ENCODE measurements around the gene TRUB2. TPM values are rescaled to one million over a fixed set of nuclear protein-coding genes. Genes with fewer than 3 reads are reported as not detected.

TRUB2 gene
- total RNA-seq, 1 experiment from 2014 or later: 33.2 TPM

DNA sequence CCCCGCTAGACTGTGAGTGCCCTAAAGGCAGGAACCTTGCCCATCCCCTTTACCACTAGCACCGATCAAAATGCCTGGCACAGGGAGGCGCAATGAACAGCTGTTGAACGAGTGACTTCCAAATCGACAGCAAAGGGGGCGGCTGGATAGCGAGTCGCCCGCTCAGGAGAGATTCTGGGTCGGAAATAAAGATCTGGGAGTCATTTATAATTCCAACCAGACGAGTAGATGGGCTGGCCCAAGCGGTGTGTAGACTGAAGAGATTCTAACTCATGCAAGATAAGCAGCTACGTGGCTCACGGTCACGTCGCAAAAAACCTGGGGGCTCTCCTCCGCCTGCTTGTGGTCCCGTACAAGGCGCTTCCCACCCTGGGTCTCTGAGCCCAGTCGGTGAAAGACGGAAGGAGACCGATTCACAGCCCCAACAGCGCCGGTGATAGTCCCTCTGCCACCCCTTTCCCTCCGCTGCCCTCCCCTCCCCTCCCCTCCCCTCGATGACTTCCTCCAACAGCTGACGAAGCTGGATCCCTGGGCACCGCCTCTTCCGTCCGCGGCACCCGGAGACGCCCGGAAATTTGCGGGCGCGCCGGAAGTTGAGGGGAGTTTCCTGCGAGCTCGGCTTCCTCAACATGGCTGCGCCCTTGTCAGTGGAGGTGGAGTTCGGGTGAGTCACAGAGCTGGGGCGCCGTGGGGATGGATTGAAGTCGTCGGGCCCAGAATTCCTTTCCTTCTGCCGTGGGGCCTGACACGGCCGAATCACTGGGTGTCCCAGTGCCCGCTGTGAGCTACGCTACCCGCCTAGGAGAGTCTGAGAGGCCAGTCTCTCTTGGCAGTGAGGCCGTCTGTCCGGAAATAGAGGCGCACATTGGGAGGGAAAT is 48.7 kb upstream of the TRUB2 start, which contains the start of gene URM1 (continued):
- TF ChIP-seq ZNF121 (CRISPR knock-in tag; IDR thresholded peaks at IDR 0.05) (no peak), ETV6 (CRISPR knock-in tag; IDR thresholded peaks at IDR 0.05) (peak; percentile 78; the same call in 1 of the 2 replicates), RORB (CRISPR knock-in tag; IDR thresholded peaks at IDR 0.05) (no peak), GABPB1 (CRISPR knock-in tag; IDR thresholded peaks at IDR 0.05) (peak; percentile 5; the same call in 1 of the 2 replicates), FOXK1 (CRISPR knock-in tag; IDR thresholded peaks at IDR 0.05) (peak; percentile 74; the same call in 1 of the 2 replicates), ZNF232 (CRISPR knock-in tag; IDR thresholded peaks at IDR 0.05) (0 out of 2 replicates have a peak, but pooled peaks have one; percentile 38), ESRRA (CRISPR knock-in tag; IDR thresholded peaks at IDR 0.05; ENCODE audit: borderline replicate concordance) (no peak), ELF4 (CRISPR knock-in tag; IDR thresholded peaks at IDR 0.05; ENCODE audit: low read depth) (no peak), FOXJ3 (CRISPR knock-in tag; IDR thresholded peaks at IDR 0.05; ENCODE audit: borderline replicate concordance) (no peak)
- TF ChIP-seq, protein P1, sequence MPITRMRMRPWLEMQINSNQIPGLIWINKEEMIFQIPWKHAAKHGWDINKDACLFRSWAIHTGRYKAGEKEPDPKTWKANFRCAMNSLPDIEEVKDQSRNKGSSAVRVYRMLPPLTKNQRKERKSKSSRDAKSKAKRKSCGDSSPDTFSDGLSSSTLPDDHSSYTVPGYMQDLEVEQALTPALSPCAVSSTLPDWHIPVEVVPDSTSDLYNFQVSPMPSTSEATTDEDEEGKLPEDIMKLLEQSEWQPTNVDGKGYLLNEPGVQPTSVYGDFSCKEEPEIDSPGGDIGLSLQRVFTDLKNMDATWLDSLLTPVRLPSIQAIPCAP (CRISPR knock-in tag; IDR thresholded peaks at IDR 0.05): 0 out of 2 replicates have a peak, but pooled peaks have one; percentile 21
- TF ChIP-seq, protein P2, sequence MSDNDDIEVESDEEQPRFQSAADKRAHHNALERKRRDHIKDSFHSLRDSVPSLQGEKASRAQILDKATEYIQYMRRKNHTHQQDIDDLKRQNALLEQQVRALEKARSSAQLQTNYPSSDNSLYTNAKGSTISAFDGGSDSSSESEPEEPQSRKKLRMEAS (CRISPR knock-in tag; IDR thresholded peaks at IDR 0.05): peak; percentile 62; the same call in 1 of the 2 replicates

DNA sequence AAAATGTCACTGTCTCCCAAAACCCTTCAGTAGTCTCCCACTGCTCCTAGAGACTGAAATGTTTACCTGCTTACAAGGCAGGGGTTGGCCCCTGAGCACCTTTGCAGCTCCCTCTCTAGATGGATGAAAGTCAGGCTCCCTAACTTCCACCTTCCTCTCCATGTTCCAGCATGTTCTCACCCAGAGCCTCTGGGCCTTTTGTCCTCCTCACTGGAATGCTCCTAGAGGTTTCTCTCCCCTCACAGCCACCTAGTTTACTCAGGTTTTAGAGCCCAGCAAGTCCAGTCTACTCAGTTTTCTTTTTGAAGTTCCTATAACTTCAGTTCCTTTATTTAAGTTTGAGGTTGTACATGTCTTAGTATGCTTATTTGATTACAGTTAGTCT is 48.1 kb upstream of the TRUB2 start:
- no peaks in the 10 kb centered on the region for H3K9me3 Mint-ChIP-seq
- H3K4me3 Mint-ChIP-seq: peak overlapping the region; percentile 95
- TF ChIP-seq, protein P3, sequence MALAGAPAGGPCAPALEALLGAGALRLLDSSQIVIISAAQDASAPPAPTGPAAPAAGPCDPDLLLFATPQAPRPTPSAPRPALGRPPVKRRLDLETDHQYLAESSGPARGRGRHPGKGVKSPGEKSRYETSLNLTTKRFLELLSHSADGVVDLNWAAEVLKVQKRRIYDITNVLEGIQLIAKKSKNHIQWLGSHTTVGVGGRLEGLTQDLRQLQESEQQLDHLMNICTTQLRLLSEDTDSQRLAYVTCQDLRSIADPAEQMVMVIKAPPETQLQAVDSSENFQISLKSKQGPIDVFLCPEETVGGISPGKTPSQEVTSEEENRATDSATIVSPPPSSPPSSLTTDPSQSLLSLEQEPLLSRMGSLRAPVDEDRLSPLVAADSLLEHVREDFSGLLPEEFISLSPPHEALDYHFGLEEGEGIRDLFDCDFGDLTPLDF (CRISPR knock-in tag; IDR thresholded peaks at IDR 0.05): no peak
- no peak for TF ChIP-seq CBFB (CRISPR knock-in tag; IDR thresholded peaks at IDR 0.05; ENCODE audit: low read depth)
- TF ChIP-seq ZNF423 (CRISPR knock-in tag; IDR thresholded peaks at IDR 0.05): no peak
- ChIA-PET POLR2A (interaction anchor here (1.5 kb wide), 1 partner anchor 120 kb away, joined by 3 read pairs; no protein-coding TSS in a partner anchor), CTCF (interaction anchor here (0.7 to 3.9 kb wide), 8 partner anchors 9 to 135 kb away, joined by 3 to 35 read pairs (median 10); partner anchors contain the start of gene CERCAM)
- peaks cover 42% of the 10 kb centered on the region for H3K27me3 Mint-ChIP-seq (ENCODE audit: low read depth)
- H3K27ac Mint-ChIP-seq: peak overlapping the region; percentile 80
- ATAC-seq (peak; percentile 9; the same call in 1 of the 2 replicates), DNase-seq (ENCODE audit: low spot score) (no peak)
- H3K36me3 Mint-ChIP-seq: no peaks in the 10 kb centered on the region
- peaks cover 32% of the 10 kb centered on the region for H3K4me1 Mint-ChIP-seq

DNA sequence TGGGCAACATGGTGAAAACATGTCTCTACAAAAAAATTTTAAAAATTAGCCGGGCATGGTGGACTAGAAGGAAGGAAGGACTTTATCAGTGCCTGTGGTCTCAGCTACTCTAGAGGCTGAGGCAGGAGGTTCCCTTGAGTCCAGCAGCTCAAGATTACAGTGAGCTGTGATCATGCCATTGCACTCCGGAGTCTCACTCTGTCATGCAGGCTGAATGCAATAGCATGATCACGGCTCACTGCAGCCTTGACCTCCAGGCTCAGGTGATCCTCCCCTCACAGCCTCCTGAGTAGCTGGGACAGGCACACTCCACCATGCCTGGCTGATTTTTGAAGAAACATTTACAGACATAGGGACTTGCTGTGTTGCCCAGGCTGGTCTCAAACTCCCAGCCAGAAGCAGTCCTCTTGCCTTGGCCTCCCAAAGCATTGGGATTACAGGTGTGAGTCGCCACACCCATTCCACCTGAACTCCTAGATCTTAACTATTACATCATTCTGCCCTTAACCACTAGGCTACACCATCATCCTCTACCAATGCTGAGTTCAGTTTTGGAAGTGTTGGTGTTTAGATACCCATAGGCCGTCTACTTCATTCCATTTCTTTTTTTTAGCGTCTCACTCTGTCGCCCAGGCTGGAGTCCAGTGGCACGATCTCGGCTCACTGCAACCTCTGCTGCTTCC is 46.9 kb upstream of the TRUB2 start:
- ChIA-PET CTCF (interaction anchor here (10.8 kb wide), 1 partner anchor 44 kb away, joined by 248 read pairs; no protein-coding TSS in a partner anchor), POLR2A (interaction anchor here (0.6 kb wide), 1 partner anchor 220 kb away, joined by 6 read pairs; no protein-coding TSS in a partner anchor)
- Mint-ChIP-seq H3K27me3 (ENCODE audit: low read depth) (peaks cover 50% of the 10 kb centered on the region), H3K4me1 (peaks cover 39% of the 10 kb centered on the region), H3K36me3 (no peaks in the 10 kb centered on the region), H3K4me3 (no peak overlapping the region), H3K9me3 (no peaks in the 10 kb centered on the region), H3K27ac (no peak overlapping the region)
- no peak for ATAC-seq
- no peak for DNase-seq (ENCODE audit: low spot score)
- no peak for TF ChIP-seq ZNF263 (CRISPR knock-in tag; IDR thresholded peaks at IDR 0.05; ENCODE audit: low read depth)

DNA sequence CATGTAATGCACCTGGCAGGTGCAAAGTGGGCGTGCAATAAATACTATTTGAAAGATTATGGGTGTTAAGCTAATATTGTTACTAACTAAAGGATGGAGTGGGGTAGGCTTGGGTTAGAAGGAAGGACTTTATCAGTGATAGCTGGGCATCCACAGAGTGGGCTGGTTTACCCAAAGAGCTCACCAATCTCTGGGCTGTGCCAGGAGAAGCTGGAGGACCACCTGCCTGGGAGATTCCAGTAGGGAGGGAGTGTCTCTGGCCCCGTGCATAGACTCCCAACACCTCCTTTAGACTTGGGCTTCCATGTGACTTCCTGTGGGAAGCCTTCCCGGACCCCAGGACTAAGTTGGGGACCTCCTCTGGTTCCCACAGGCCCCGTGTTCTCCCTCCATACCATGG is 43.3 kb upstream of the TRUB2 start:
- H3K4me3 Mint-ChIP-seq: peak overlapping the region; percentile 59
- peaks cover 46% of the 10 kb centered on the region for H3K4me1 Mint-ChIP-seq
- no peak for TF ChIP-seq ATF1 (CRISPR knock-in tag; IDR thresholded peaks at IDR 0.05)

More for the DNA sequence above, 43.3 kb upstream of the TRUB2 start:
- Mint-ChIP-seq H3K36me3 (no peaks in the 10 kb centered on the region), H3K27me3 (ENCODE audit: low read depth) (peaks cover 81% of the 10 kb centered on the region), H3K27ac (peak overlapping the region; percentile 92), H3K9me3 (no peaks in the 10 kb centered on the region)
- ChIA-PET CTCF (interaction anchor here (1.2 to 10.8 kb wide), 9 partner anchors 17 to 115 kb away, joined by 3 to 248 read pairs (median 20); partner anchors contain the start of gene CERCAM), POLR2A (interaction anchor here (1.1 to 3.1 kb wide), 2 partner anchors 18 to 44 kb away, joined by 3 to 23 read pairs; no protein-coding TSS in a partner anchor)
- no peak for ATAC-seq
- DNase-seq (ENCODE audit: low spot score): no peak
